Measurements from ENCODE around the gene ERC1.
"Not testable (repeated sequence)": the region's sequence is repeated elsewhere in the genome, so short reads cannot be mapped to it uniquely, and the experiment has no call there.

Gene ERC1

DNA sequence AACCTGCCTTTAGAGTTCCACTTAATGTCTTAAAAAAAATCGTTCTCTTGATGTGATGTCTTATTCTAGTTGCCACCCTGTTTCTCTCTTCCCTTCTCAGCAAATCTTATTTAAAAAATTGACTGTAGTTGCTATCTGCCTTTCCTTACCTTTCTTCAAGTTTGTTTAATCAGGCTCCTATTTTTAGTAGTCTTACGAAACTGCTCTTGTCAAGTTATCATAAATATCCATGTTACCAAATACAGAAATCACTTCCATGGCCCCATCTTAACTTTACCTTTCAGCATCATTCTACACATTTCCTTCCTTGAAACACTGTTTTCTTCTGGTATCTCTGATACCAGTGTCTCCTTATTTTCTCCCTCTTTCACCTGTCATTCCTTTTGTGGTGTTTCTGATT, 227.3 kb downstream of the ERC1 start:
- DNase-seq (ENCODE audit: low read depth in 2 of 2), result no peak

- no peak for DNase-seq (ENCODE audit: low read depth in 2 of 2)
These were observed 229.4 kb downstream of the ERC1 start for GRCh38 chr12:1220127-1221092.

DNA sequence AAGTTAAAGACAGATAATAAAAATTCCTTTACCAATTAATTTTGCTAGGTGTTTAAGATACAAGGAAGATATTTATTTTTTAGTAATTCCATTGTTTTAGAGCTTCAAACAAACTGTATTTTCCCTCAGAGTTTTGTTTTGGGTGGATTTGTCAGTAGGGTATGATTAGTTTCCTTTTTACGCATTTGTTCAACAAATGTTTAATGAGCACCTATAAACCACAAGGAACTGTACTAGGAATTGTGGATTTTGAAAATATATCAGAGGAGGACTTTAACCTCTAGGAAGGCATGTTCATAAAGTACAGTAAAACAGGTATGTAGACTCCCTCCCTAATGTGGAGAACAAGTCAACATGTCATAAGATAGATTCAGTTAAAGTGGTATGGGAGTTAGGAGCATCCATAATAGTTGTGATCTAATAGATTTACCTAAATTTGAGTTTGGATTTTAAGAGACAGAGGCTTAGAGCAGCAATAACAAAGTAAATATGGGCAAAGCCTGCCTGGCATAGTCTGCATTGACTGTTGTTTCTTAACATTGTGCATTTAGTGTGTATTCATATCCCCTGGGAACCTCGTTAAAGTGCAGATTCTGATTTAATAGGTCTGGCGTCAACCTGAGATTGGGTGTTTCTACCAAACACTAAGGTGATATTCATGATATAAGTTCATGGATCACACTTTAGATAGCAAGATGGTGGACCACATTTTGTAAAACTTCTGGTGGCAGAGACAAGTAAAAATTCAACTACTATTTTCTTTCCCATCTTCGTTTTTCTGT, 232.0 kb downstream of the ERC1 start:
- DNase-seq (ENCODE audit: low read depth in 2 of 2), result no peak

- DNase-seq (ENCODE audit: low read depth in 2 of 2), result no peak
These were observed 235.9 kb downstream of the ERC1 start for GRCh38 chr12:1226951-1227350.

GRCh38 chr12:1234073-1234472, 243.1 kb downstream of the ERC1 start:
- no peak for DNase-seq (ENCODE audit: low read depth in 2 of 2)

DNA sequence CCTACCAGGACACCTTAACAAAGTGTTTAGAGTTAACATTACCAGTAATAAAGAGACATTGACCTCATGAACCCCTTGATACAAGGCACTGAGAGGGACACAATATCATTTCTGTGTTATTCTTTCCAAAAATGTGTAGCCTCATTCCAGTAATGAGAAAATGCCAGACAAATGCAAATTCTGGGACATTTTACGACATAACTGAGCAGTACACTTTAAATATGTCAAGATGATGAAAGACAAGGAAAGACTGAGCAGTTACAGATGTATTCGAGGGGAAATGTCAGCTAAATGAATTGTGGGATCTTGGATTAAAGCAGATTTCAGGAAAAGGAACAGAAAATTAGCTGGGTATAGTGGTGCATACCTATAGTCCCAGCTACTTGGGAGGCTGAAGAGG, 255.6 kb downstream of the ERC1 start:
- DNase-seq (ENCODE audit: low read depth in 2 of 2), result no peak

GRCh38 chr12:1250641-1251040, 259.6 kb downstream of the ERC1 start:
- no peak for DNase-seq (ENCODE audit: low read depth in 2 of 2)

DNA sequence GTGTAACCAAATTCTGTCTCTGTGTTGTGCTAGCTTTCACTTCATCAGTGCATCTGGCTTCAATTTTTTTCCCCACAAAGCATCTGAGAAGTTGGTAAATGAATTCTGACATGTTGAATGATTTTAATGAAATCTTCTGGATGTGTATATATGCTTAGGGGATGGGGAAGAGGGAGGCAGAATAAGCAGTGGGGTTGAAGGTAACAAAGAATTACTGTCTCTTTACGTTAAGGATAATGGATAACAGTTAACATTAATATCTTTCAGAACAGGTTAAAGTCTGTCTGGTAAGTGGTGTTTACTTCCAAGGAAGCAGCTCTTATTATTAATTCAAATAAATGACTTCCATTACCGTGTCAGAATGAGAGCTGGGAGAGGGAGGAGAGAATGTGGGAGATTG, 261.7 kb downstream of the ERC1 start:
- no peak for DNase-seq (ENCODE audit: low read depth in 2 of 2)

- not testable (repeated sequence) for DNase-seq (ENCODE audit: low read depth in 2 of 2)
These were observed 264.1 kb downstream of the ERC1 start for GRCh38 chr12:1255125-1255524.

DNA sequence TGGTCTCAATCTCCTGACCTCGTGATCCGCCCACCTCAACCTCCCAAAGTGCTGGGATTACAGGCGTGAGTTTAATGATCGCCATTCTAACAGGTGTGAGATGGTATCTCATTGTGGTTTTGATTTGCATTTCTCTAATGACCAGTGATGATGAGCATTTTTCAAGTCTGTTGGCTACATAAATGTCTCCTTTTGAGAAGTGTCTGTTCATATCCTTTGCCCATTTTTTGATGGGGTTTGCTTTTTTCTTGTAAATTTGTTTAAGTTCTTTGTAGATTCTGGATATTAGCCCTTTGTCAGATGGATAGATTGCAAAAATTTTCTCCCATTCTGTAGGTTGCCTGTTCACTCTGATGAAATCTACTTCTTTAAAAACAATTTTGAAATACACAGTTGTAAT, 264.8 kb downstream of the ERC1 start:
- DNase-seq (ENCODE audit: low read depth in 2 of 2), result not testable (repeated sequence)

DNA sequence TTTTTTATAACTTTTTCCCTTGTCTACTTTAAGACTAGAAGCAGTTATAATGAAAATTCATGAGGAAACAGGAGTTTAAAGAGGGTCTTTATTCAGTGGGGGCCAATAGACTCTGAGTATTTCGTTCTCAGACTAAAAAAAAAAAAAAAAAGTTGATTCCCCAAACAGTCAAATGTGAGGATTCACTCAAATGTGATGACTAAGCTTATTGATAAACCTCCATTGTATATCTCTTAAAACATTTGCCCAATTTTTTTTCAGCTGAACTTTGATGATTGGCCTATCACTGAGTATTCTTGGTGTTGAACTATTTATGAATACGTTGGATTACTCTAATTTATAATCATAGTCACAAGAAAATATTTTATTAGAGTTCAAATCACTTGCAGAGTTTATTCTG, 265.3 kb downstream of the ERC1 start:
- no peak for DNase-seq (ENCODE audit: low read depth in 2 of 2)

DNA sequence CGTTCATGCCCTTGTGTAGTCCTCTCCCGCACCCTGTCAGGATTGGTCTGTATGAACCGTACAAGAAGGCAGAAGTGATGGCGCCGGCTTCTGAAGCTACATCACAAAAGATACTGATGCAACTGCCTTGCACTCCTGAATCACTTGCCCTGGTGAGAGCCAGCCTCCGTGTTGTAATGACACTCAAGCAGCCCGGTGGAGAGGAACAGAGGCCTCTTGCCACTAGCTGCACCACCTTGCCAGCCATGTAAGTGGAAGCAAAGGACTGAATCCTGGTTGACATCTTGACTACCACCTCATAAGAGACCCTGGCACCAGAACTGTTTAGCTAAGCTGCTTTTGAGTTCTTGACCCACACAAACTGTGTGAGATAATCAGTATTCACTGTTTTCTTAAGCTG, 266.0 kb downstream of the ERC1 start:
- no peak for DNase-seq (ENCODE audit: low read depth in 2 of 2)

DNA sequence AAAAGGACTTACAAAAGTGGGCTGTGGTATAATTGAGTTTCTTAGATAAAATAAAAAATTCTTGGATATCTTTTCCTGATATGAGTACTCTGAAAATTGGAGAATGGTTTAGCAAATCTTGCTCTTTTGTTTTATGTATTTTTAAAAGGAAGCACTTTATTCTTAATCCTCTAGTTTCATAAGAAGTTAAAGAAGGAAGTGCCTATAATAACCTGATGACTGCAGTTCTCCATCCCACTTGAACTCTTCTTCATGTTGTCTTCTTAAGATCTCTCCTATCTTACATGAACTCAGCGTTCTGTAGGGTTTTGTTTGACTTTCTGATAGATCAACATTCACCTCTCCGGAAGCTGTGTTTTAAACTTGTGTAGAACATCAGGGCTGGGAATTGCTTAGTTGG, 271.0 kb downstream of the ERC1 start:
- no peak for DNase-seq (ENCODE audit: low read depth in 2 of 2)

DNA sequence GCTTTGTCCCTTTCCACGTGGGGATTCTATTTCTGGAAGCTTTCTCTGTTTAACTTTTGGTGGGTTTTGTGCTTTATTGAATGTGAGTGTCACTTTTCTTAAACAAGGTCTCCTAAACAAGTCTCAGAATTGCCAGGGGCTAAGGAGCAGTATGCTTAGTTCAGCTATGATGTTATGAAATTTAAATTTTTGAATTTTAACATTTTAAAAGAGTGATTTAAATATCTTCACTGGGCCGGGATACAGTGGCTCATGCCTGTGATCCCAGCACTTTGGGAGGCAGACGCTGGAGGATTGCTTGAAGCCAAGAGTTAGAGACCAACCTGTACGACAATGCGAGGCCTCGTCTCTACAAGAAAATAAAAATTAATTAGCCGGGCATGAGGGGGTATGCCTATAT, 276.2 kb downstream of the ERC1 start:
- DNase-seq (ENCODE audit: low read depth in 2 of 2), result no peak

DNA sequence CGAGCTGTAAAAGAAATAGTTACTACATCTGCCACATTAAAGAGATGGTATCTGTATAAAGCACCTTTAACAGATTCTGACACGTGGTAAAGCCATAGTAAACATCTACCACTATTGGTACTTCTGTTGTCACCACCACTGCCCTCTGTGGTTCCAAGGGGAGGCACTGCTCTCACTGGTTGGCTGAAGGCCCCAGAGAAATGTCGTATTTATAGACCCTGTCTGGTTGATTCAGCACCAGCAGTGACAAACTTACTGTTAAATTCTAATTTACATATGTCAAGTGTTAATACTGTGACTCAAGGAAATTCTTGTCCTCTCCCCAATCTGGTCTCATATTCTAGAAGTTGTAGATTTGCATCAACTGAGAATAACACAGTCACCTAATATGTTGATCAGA, 281.1 kb downstream of the ERC1 start:
- no peak for DNase-seq (ENCODE audit: low read depth in 2 of 2)

- DNase-seq (ENCODE audit: low read depth in 2 of 2), result no peak
These were observed 282.0 kb downstream of the ERC1 start for GRCh38 chr12:1273051-1273450.

- DNase-seq (ENCODE audit: low read depth in 2 of 2), result no peak
These were observed 286.9 kb downstream of the ERC1 start for GRCh38 chr12:1277905-1278304.

DNA sequence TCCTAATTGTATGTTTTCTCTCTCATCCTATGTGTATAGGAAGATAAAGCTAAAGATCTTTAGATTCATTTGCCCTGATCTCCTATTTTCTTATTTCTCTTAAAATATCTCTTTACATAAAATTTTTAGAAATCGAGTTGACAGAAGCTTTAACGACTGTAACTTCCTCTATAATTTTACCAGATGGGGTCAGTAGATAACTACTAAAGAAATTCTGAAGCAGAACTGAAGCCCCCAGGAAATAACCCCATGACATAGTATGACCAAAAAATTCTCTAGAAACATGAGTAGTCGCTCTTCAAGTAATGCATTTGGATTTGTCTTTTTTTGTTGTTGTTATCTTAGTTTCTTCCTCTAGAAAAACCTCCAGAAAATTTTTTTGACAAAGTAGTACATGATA, 288.0 kb downstream of the ERC1 start:
- DNase-seq (ENCODE audit: low read depth in 2 of 2), result no peak

DNA sequence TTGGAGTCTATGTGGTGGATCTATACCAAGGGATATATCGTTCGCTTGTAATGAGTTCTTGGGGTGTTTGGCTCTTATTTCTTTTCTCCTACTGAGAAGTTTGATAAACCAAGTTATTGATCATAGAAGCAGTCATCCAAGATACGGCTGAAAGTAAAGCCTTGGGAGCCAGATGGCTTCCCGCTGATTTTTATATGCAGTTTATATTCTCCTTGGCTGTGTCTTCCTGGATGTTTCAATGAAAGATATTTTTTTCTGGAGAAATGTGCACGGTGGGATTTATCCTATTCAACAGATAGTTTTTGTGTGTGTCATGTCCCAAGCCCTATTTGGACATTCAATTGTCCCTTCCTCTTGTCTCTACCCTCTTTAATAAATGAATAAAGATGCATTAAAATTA, 289.0 kb downstream of the ERC1 start:
- no peak for DNase-seq (ENCODE audit: low read depth in 2 of 2)

GRCh38 chr12:1281683-1282366, 290.8 kb downstream of the ERC1 start:
- DNase-seq (ENCODE audit: low read depth in 2 of 2), result no peak

DNA sequence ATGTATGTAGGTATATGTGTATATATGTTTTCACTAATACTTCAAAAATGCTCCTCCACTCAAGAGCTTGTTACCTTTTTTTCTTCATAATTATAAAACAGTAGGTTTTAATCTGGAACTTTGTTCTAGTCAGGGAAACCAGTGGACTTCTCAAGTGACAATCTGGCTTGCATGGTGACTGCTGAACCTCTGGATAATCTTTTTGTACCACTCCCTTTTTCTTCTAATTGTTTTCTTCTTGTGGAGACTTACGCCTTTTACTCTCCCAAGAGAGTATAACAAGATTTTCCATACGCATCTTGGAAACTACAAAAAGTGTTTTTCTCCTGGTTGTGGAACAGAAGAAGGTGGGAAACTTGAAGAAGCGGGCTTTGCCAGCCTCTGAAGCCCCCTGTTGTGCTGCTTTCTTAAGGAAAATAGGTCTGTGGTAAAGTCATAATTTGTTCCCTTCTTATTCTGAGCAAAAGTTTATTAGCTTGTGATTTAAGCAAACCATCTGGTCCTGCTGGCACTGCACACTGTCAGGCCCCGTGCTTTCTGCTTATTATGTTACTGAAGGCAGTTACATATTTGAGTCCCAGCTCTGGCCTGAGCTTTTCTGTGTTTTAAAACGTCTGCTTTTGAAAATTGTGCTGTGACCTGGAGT, 291.8 kb downstream of the ERC1 start:
- no peak for DNase-seq (ENCODE audit: low read depth in 2 of 2)

- DNase-seq (ENCODE audit: low read depth in 2 of 2), result no peak
These were observed 292.3 kb downstream of the ERC1 start for GRCh38 chr12:1283316-1283715.
